Kidney (tissue), 2 donors: ENCODE results near the gene RNU11. TPM values are rescaled to one million over a fixed set of nuclear protein-coding genes. Genes with fewer than 3 reads are reported as not detected.

Source experiments
- polyA plus RNA-seq: library from polyadenylated mRNA; stranded (reverse); fragments of 350-450 nt; fragmentation: Illumina TruSeq; extraction: RNeasy Lipid Tissue Mini Kit (QIAGEN cat#74804); gene quantifications from one replicate; pipeline ENCODE4 v1.2.3, GENCODE V29; 2014; ENCODE audit warnings: low read depth, low replicate concordance; ENCODE audit not compliant: insufficient read depth
- total RNA-seq: library from RNA; stranded (reverse); fragmentation: NEBNext Ultra II Directional; extraction: Animal tissue kit (Norgen Biotek cat#: 25700); gene quantifications from one replicate; pipeline ENCODE4 v1.2.1, GENCODE V29; 2021
- donor health status: DM: yes; HTN: yes; CAD: no.

The RNU11 gene
- total and polyA plus RNA-seq, 2 donors from 2014 or later: not detected

Other genes with a start within 250 kb of the RNU11 start
- gene RCC1, start 142.6 kb upstream of the RNU11 start, total RNA-seq: 19.9 TPM
- gene RCC1, start 142.6 kb upstream of the RNU11 start, polyA plus RNA-seq: 5.7 TPM
- gene TRNAU1AP, start 95.5 kb upstream of the RNU11 start, total RNA-seq: 30.2 TPM
- 27.7 TPM for gene TRNAU1AP, start 95.5 kb upstream of the RNU11 start, polyA plus RNA-seq
- 3.3 TPM for gene RAB42, start 56.3 kb upstream of the RNU11 start, total RNA-seq
- gene RAB42, start 56.3 kb upstream of the RNU11 start, polyA plus RNA-seq: 0.32 TPM
- 15.0 TPM for gene TAF12, start 5.5 kb upstream of the RNU11 start, total RNA-seq
- 22.8 TPM for gene TAF12, start 5.5 kb upstream of the RNU11 start, polyA plus RNA-seq
- 14.9 TPM for gene GMEB1, start 20.2 kb downstream of the RNU11 start, total RNA-seq
- 4.0 TPM for gene GMEB1, start 20.2 kb downstream of the RNU11 start, polyA plus RNA-seq
- 61.0 TPM for gene YTHDF2, start 88.3 kb downstream of the RNU11 start, total RNA-seq
- gene YTHDF2, start 88.3 kb downstream of the RNU11 start, polyA plus RNA-seq: 38.2 TPM
- gene OPRD1, start 163.6 kb downstream of the RNU11 start, total RNA-seq: not detected
- not detected for gene OPRD1, start 163.6 kb downstream of the RNU11 start, polyA plus RNA-seq